GM23338 (cell line): ENCODE measurements around the gene RPTOR. TPM values are rescaled to one million over a fixed set of nuclear protein-coding genes. Genes with fewer than 3 reads are reported as not detected.

Experiments
- ATAC-seq: fragments of 200-7000 bp; cut with Tn5 transposase; 3 replicates; pipeline ENCODE4 v1.9.1; 2020
- DNase-seq: peaks from one replicate; pipeline ENCODE4 v3.0.0-alpha.2; 2015; ENCODE audit warnings: low spot score
- H2AFZ ChIP-seq: fragments of 200-600 bp; sonication (generic); 2 replicates; pipeline ENCODE4 v1.8.0; 2016; ENCODE audit warnings: antibody characterized with exemption, mild to moderate bottlenecking, moderate library complexity
- H3F3A ChIP-seq: fragments of 200-600 bp; sonication (generic); replicated peaks from 2 replicates; pipeline ENCODE4 v1.8.0; 2017; ENCODE audit warnings: antibody characterized with exemption, mixed run types, low read depth
- H3K27ac ChIP-seq: fragments of 200-600 bp; sonication (generic); 2 replicates; pipeline ENCODE4 v1.6.1; 2016; ENCODE audit warnings: low read depth
- H3K27me3 ChIP-seq: fragments of 200-600 bp; sonication (generic); 2 replicates; pipeline ENCODE4 v1.8.0; 2016; ENCODE audit warnings: mild to moderate bottlenecking, mixed run types, moderate library complexity; ENCODE audit not compliant: insufficient read depth
- H3K36me3 ChIP-seq: fragments of 200-600 bp; sonication (generic); 2 replicates; pipeline ENCODE4 v1.8.0; 2016; ENCODE audit warnings: mild to moderate bottlenecking; ENCODE audit not compliant: insufficient read depth
- H3K4me1 ChIP-seq: fragments of 200-600 bp; sonication (generic); 2 replicates; pipeline ENCODE4 v1.8.0; 2016; ENCODE audit warnings: mild to moderate bottlenecking, moderate library complexity; ENCODE audit not compliant: insufficient read depth
- H3K4me2 ChIP-seq: fragments of 200-600 bp; sonication (generic); 2 replicates; pipeline ENCODE4 v1.7.1; 2017; ENCODE audit warnings: mixed run types
- H3K4me3 ChIP-seq: fragments of 200-600 bp; sonication (generic); 2 replicates; pipeline ENCODE4 v1.6.1; 2016; ENCODE audit warnings: mixed run types
- H3K79me2 ChIP-seq: fragments of 200-600 bp; sonication (generic); replicated peaks from 2 replicates; pipeline ENCODE4 v1.8.0; 2017; ENCODE audit warnings: mild to moderate bottlenecking; ENCODE audit not compliant: insufficient read depth
- H3K9me2 ChIP-seq: fragments of 200-600 bp; sonication (generic); 2 replicates; pipeline ENCODE4 v1.8.0; 2017; ENCODE audit not compliant: insufficient read depth
- H4K20me1 ChIP-seq: fragments of 200-600 bp; sonication (generic); replicated peaks from 2 replicates; pipeline ENCODE4 v1.8.0; 2017; ENCODE audit warnings: mild to moderate bottlenecking; ENCODE audit not compliant: insufficient read depth
- H3K27ac Mint-ChIP-seq: 2 replicates; pipeline ENCODE4 v1.8.0; 2020; ENCODE audit warnings: inconsistent platforms, mild to moderate bottlenecking, moderate library complexity, mixed read lengths
- H3K27me3 Mint-ChIP-seq: 3 replicates; pipeline ENCODE4 v1.8.0; 2022; ENCODE audit warnings: low read depth, mild to moderate bottlenecking, moderate library complexity, mixed read lengths, inconsistent platforms; ENCODE audit not compliant: insufficient read depth, poor library complexity
- H3K36me3 Mint-ChIP-seq: 3 replicates; pipeline ENCODE4 v1.8.0; 2021; ENCODE audit warnings: low read depth, mild to moderate bottlenecking, inconsistent platforms, moderate library complexity, mixed read lengths
- H3K4me1 Mint-ChIP-seq: 3 replicates; pipeline ENCODE4 v1.8.0; 2020; ENCODE audit warnings: mild to moderate bottlenecking, inconsistent platforms, mixed read lengths
- H3K4me3 Mint-ChIP-seq: 3 replicates; pipeline ENCODE4 v1.8.0; 2021; ENCODE audit warnings: moderate library complexity, mild to moderate bottlenecking, inconsistent platforms, mixed read lengths
- H3K9me3 Mint-ChIP-seq: 3 replicates; pipeline ENCODE4 v1.8.0; 2020; ENCODE audit warnings: moderate library complexity, mild to moderate bottlenecking, inconsistent platforms, mixed read lengths
- CREB1 ChIP-seq: fragments of 250-450 bp; sonication (Bioruptor Pico); IDR thresholded peaks from 2 replicates; pipeline ENCODE4 v1.5.0; 2020; ENCODE audit warnings: low read depth, mild to moderate bottlenecking, moderate library complexity
- EZH2 ChIP-seq: fragments of 200-600 bp; sonication (generic); IDR thresholded peaks from one replicate; pipeline ENCODE4 v1.8.0; 2017; ENCODE audit warnings: antibody characterized with exemption, mild to moderate bottlenecking, low read depth; ENCODE audit not compliant: unreplicated experiment
- EZH2phosphoT487 ChIP-seq: fragments of 200-600 bp; sonication (generic); IDR thresholded peaks from one replicate; pipeline ENCODE4 v1.8.1; 2018; ENCODE audit warnings: antibody characterized with exemption; ENCODE audit not compliant: unreplicated experiment
- JUNB ChIP-seq: IDR thresholded peaks from one replicate; pipeline ENCODE4 v1.6.1; 2016; ENCODE audit warnings: antibody characterized with exemption; ENCODE audit not compliant: unreplicated experiment
- POLR2AphosphoS5 ChIP-seq: IDR thresholded peaks from 2 replicates; pipeline ENCODE4 v1.6.1; 2016; ENCODE audit warnings: antibody characterized with exemption, low read depth
- STAT1 ChIP-seq: IDR thresholded peaks from one replicate; pipeline ENCODE4 v1.6.1; 2016; ENCODE audit warnings: antibody characterized with exemption; ENCODE audit not compliant: unreplicated experiment
- polyA plus RNA-seq: library from polyadenylated mRNA; unstranded; fragments of >200 nt; fragmentation: Nextera tagmentation; extraction: Ambion mirVana; gene quantifications from 2 replicates; pipeline ENCODE4 v1.2.1, GENCODE V29; 2016
- total RNA-seq: library from RNA; depleted of rRNA; stranded (reverse); fragments of >200 nt; shearing (Covaris generic); gene quantifications from 2 replicates; pipeline ENCODE4 v1.2.3, GENCODE V29; 2014
- TF ChIP-seq, protein P1 (sequence below): IDR thresholded peaks from one replicate; pipeline ENCODE4 v1.6.1; 2018; ENCODE audit warnings: antibody characterized with exemption; ENCODE audit not compliant: unreplicated experiment
- TF ChIP-seq, protein P2 (sequence below): fragments of 250-450 bp; sonication (Bioruptor Pico); IDR thresholded peaks from 2 replicates; pipeline ENCODE4 v1.5.0; 2020; ENCODE audit warnings: mild to moderate bottlenecking, moderate library complexity
- TF ChIP-seq, protein P3 (sequence below), 2 experiments: fragments of 200-600 bp in 1 of 2; sonication (generic) in 1 of 2; conservative IDR thresholded peaks; 2 replicates each; pipeline versions ENCODE4 v1.5.1 to v1.6.1; 2016 to 2017; ENCODE audit warnings: antibody characterized with exemption in 2 of 2, low read depth in 2 of 2, mild to moderate bottlenecking in 2 of 2, moderate library complexity in 1 of 2

Gene RPTOR
- total and polyA plus RNA-seq, 2 experiments from 2014 or later: 9.5 to 38.0 TPM

DNA sequence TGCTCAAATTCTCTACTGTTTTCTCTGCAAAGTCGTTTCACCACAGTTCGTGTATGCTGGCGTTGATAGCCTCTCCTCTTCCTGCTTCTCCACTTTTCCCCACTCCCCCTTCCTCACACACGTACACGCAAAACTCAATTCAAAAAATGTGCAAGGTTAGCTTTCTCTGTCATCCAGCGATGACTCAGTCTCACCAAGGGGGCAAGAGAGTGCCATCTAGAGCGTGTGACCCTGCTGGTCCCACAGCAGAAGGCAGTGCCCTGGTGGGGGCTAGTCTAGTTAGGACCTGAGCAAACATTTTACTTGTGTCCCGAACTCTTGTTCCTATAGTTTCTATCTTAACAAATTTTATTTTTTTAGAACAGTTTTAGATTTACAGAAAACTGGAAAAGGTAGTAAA is 325.8 kb downstream of the RPTOR start:
- Histone ChIP-seq H3K36me3 (no peaks in the 10 kb centered on the region), H3K4me1 (peaks cover 14% of the 10 kb centered on the region), H3K9me2 (no peaks in the 10 kb centered on the region; the same call in 1 of the 2 replicates), H3K4me2 (no peak overlapping the region), H3F3A (no peaks in the 10 kb centered on the region), H4K20me1 (no peaks in the 10 kb centered on the region), H2AFZ (no peak overlapping the region), H3K4me3 (no peak overlapping the region), H3K27ac (no peak overlapping the region), H3K79me2 (no peaks in the 10 kb centered on the region), H3K27me3 (no peaks in the 10 kb centered on the region)
- Mint-ChIP-seq H3K27me3 (peaks cover 9% of the 10 kb centered on the region), H3K27ac (peak overlapping the region; percentile 42; the same call in 1 of the 2 replicates), H3K4me1 (peaks cover 39% of the 10 kb centered on the region), H3K36me3 (peaks cover 3% of the 10 kb centered on the region; the same call in 1 of the 3 replicates), H3K9me3 (no peaks in the 10 kb centered on the region), H3K4me3 (no peak overlapping the region)
- TF ChIP-seq POLR2AphosphoS5 (no peak), STAT1 (no peak), CREB1 (CRISPR knock-in tag) (no peak), JUNB (no peak), EZH2phosphoT487 (no peak), EZH2 (no peak)
- TF ChIP-seq, protein P1, sequence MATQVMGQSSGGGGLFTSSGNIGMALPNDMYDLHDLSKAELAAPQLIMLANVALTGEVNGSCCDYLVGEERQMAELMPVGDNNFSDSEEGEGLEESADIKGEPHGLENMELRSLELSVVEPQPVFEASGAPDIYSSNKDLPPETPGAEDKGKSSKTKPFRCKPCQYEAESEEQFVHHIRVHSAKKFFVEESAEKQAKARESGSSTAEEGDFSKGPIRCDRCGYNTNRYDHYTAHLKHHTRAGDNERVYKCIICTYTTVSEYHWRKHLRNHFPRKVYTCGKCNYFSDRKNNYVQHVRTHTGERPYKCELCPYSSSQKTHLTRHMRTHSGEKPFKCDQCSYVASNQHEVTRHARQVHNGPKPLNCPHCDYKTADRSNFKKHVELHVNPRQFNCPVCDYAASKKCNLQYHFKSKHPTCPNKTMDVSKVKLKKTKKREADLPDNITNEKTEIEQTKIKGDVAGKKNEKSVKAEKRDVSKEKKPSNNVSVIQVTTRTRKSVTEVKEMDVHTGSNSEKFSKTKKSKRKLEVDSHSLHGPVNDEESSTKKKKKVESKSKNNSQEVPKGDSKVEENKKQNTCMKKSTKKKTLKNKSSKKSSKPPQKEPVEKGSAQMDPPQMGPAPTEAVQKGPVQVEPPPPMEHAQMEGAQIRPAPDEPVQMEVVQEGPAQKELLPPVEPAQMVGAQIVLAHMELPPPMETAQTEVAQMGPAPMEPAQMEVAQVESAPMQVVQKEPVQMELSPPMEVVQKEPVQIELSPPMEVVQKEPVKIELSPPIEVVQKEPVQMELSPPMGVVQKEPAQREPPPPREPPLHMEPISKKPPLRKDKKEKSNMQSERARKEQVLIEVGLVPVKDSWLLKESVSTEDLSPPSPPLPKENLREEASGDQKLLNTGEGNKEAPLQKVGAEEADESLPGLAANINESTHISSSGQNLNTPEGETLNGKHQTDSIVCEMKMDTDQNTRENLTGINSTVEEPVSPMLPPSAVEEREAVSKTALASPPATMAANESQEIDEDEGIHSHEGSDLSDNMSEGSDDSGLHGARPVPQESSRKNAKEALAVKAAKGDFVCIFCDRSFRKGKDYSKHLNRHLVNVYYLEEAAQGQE: no peak
- TF ChIP-seq, protein P2, sequence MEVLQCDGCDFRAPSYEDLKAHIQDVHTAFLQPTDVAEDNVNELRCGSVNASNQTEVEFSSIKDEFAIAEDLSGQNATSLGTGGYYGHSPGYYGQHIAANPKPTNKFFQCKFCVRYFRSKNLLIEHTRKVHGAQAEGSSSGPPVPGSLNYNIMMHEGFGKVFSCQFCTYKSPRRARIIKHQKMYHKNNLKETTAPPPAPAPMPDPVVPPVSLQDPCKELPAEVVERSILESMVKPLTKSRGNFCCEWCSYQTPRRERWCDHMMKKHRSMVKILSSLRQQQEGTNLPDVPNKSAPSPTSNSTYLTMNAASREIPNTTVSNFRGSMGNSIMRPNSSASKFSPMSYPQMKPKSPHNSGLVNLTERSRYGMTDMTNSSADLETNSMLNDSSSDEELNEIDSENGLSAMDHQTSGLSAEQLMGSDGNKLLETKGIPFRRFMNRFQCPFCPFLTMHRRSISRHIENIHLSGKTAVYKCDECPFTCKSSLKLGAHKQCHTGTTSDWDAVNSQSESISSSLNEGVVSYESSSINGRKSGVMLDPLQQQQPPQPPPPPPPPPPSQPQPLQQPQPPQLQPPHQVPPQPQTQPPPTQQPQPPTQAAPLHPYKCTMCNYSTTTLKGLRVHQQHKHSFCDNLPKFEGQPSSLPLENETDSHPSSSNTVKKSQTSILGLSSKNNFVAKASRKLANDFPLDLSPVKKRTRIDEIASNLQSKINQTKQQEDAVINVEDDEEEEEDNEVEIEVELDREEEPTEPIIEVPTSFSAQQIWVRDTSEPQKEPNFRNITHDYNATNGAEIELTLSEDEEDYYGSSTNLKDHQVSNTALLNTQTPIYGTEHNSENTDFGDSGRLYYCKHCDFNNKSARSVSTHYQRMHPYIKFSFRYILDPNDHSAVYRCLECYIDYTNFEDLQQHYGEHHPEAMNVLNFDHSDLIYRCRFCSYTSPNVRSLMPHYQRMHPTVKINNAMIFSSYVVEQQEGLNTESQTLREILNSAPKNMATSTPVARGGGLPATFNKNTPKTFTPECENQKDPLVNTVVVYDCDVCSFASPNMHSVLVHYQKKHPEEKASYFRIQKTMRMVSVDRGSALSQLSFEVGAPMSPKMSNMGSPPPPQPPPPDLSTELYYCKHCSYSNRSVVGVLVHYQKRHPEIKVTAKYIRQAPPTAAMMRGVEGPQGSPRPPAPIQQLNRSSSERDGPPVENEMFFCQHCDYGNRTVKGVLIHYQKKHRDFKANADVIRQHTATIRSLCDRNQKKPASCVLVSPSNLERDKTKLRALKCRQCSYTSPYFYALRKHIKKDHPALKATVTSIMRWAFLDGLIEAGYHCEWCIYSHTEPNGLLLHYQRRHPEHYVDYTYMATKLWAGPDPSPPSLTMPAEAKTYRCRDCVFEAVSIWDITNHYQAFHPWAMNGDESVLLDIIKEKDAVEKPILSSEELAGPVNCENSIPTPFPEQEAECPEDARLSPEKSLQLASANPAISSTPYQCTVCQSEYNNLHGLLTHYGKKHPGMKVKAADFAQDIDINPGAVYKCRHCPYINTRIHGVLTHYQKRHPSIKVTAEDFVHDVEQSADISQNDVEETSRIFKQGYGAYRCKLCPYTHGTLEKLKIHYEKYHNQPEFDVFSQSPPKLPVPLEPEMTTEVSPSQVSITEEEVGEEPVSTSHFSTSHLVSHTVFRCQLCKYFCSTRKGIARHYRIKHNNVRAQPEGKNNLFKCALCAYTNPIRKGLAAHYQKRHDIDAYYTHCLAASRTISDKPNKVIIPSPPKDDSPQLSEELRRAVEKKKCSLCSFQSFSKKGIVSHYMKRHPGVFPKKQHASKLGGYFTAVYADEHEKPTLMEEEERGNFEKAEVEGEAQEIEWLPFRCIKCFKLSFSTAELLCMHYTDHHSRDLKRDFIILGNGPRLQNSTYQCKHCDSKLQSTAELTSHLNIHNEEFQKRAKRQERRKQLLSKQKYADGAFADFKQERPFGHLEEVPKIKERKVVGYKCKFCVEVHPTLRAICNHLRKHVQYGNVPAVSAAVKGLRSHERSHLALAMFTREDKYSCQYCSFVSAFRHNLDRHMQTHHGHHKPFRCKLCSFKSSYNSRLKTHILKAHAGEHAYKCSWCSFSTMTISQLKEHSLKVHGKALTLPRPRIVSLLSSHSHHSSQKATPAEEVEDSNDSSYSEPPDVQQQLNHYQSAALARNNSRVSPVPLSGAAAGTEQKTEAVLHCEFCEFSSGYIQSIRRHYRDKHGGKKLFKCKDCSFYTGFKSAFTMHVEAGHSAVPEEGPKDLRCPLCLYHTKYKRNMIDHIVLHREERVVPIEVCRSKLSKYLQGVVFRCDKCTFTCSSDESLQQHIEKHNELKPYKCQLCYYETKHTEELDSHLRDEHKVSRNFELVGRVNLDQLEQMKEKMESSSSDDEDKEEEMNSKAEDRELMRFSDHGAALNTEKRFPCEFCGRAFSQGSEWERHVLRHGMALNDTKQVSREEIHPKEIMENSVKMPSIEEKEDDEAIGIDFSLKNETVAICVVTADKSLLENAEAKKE (CRISPR knock-in tag): no peak
- TF ChIP-seq, protein P3, sequence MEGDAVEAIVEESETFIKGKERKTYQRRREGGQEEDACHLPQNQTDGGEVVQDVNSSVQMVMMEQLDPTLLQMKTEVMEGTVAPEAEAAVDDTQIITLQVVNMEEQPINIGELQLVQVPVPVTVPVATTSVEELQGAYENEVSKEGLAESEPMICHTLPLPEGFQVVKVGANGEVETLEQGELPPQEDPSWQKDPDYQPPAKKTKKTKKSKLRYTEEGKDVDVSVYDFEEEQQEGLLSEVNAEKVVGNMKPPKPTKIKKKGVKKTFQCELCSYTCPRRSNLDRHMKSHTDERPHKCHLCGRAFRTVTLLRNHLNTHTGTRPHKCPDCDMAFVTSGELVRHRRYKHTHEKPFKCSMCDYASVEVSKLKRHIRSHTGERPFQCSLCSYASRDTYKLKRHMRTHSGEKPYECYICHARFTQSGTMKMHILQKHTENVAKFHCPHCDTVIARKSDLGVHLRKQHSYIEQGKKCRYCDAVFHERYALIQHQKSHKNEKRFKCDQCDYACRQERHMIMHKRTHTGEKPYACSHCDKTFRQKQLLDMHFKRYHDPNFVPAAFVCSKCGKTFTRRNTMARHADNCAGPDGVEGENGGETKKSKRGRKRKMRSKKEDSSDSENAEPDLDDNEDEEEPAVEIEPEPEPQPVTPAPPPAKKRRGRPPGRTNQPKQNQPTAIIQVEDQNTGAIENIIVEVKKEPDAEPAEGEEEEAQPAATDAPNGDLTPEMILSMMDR (conservative IDR thresholded peaks at IDR 0.05; ENCODE audit: low read depth in 2 of 2): no peak
- no peak for ATAC-seq
- no peak for DNase-seq
